ENCODE measurements around the gene HOXB8.

Gene HOXB8

DNA sequence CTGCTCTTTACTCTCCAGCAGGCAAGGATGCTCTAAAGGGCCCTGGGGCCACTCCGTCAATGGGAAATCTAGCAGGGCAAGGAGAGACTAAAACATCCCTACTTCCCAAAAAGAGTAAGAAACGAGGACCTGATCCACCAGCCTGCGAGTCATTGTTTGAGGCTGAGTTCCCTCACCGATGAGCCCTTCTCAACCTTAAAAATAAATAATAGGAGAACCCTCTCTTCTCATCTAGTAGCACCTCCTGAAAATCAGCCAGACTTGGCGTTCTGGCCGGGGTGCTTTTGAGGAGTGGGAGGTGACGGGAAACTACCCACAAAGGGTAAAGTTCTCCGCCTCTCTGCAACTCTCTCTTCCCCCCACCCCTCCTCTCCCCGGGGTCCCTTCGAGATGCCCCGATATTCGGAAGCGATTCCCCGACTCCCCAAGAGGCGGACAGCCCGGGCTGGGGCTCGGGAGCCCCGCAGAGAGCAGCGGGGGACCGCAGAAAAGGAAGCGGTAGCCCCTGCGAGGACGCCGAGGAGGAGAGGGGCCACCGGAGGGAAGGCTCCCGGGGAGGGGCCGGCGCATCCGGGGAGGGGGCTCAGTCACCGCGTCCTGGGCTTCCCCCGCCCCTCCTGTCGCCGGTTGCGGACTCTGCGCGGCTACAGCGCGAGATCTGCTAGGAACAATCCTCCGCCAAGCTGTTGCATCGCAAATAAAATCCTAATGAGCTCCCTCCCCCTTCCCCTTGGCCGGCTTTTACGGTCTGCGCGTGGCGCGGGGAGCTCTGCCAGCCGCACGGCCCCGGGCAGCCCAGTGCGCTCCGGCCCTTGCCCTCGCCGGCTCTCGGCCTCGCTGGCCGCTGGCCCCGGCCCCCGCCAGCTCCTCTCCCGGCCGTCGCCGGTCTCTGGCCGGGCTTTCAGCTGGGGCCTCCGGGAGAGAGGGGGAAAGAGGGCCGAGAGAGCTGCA, 9.7 kb upstream of the HOXB8 start:
- DNase-seq (ENCODE audit: low spot score): no peak

DNA sequence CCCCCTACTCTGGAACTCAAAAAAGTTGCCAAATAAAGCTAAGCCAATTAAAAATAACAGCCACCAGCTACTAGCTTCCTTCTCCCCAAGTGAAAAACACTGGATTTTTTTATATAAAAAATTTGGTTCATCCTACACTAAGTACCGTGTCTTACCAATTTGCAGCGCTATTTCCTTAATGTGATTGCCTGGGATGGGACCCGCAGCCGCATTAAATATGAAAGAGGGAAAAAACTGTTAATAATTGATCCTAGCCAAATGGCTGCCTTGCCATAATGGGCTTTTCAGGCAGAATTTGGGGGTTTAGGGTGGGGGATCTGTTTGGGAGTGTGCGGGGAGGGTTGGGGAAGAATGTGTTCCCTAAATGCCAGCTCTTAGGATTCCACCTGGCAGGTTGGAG, 9.0 kb upstream of the HOXB8 start:
- DNase-seq (ENCODE audit: low spot score): no peak

DNA sequence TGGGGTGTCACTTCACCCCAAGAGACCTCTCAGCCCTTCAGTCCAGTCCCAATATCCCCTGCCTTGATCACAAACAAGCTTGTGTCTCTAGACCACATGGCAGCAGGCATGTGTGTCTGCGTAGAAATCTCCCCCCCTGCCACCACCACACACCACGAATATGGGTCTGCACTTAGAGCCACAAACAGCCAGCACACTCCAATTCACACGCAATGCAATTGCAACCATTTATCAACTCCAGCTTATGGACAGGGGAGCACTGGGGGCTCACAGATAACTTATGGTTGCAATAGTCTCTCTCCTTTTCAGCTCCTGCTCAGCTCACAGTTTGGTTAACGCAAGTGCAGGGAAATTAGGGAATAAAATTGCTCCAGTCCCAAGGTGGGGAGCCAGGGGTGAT, 8.5 kb upstream of the HOXB8 start:
- no peak for DNase-seq (ENCODE audit: low spot score)

DNA sequence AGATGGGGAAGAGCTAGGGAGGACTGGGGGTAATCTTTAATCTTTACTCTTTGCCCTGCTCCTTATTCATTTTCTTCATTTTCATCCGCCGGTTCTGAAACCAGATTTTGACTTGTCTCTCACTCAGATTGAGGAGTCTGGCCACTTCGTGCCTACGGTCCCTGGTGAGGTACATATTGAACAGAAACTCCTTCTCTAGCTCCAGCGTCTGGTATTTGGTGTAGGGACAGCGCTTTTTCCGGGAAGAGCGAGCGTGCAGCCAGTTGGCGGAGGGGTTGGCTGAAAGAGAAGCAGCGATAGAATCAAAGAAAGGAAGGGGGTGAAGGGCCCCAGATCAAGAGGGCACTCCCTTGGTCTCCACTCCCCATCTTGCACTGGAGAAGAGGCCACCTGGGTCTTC, 7.8 kb upstream of the HOXB8 start:
- DNase-seq (ENCODE audit: low spot score): no peak

DNA sequence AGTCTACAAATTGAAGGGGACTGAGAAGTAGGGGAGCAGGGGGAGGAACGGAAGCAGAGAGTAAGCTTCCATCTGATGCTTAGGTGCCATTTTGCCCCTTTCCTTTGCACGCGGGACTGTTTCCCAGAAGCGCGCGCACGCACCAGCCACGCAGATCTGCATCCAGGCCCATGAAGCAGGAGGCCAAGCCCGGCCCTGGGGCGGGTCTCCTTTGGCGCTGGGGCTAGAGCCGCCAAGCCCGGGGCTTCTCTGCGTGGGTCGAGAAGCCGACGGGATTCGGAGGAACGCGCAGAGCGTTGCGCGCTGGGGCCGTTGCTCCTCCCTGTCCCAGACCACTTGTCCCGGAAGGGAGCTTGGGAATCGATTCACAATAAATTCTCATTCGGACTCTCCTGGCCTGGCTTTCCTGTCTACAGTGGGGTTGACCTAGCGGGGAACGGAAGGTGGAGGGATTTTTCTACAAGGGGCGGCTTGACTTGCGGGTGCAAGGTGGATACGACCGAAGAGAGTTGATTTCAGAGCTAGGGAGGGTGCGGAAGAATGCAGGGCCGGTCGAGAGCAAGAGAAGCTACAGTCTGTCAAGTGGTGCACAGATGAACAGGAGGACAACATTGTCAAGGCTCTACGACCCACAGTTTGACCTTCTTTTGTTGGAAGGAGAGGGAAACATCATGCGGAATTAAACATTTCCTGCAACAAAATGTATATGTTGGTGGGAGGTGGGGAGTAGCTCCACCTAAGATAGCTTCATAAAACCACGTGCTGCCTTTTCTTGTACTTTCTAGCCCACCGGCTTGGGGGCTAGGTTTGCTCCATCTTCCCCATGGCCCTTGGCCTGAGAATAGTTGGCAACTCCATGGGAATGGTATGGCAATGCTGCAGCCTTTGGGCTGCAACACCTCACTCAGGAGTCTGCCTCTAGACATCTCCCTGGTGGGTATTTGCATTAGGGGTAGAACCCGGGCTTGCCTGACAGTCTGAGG, 6.6 kb upstream of the HOXB8 start:
- DNase-seq (ENCODE audit: low spot score): no peak

DNA sequence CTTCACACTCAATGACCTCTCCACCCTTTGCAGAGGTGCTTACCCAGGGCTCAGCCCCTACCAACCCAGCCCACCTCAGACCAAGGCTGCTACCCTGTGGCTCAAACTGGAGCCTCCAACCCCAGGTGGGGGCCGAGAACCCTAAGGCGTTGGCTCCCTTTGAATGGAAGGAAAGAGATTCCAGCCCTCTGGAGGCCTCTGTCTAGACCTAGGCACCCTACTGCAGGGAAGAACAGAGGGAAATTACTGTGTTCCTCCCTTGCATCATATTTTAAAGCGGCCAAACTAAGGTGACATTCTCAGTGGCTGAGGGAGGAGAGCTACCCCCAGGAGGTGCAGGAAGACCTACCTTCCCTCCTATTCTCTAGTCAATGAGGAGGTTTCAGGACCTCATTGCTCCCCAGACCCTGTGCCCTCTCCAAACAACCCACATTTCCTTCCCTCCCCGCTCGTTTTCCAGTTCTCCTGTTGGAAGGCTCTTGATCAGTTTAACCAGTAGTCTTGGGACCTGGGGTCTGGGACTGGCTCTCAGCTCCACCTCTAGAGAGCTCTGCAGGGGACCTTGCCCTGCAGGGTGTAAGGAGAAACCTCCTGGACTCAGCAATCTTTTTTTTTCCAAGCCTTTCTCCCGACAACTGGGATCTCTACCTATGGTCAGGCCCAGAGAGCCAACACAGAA, 5.5 kb upstream of the HOXB8 start:
- no peak for DNase-seq (ENCODE audit: low spot score)

DNA sequence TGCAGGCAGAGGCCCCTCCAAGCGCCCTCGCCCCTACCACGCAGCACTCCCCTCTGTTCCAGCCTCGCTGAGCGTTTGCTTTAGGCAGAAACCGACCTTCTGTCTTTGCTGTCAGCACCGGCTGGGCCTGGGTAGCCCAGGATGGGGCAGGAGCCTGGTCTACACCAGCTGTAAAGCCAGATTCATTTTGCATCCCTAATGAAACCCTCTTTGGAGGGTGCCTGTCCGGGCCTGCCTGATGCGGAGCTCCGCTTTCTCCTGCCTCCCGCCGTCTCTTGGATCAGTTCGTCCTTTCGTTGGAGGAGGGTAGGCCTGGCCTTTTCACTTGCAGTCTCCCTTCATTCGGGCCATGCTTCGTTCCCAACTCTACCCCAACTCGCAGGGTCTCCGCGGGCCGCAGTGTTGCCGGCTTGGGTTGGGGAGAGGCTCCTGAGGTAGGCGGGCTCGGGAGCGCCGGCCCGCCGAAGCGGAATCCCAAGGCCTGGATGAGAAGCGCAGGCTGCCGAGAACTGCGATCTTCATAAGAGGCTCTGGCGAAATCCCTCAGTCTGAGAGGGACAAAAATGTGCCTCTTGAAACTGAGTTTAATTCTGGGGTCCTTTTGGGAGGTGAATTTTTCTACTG, 4.8 kb upstream of the HOXB8 start:
- DNase-seq (ENCODE audit: low spot score): no peak

DNA sequence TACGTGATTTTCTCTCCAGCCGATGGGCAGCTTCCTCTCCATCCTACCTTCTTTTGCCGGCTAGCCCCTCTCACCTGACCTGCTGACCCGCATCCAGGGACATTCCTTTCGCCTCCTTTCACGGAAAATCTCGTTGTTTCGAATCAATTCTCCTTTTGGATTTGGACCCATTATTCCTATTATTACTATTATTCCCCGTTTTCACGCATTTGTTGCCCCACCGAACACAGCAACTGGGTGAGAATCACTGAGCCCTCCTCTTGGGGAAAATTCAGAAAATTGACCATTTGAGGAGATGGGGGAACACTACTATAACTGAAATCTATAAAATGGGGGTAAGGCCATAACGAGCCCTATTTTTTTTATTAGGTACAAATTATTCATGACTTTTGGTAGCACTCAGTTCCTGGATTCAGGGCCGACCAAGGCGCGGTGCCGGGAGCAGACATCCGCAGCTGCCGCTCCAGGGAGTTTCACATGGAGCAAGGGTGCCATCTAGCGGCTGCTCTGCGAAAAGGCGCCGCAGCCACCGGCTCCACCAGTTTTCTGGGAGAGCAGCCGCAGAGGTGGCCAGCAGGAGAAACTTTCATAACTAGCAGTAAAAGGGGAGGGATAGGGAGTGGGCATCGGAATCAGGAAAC, 3.3 kb upstream of the HOXB8 start:
- DNase-seq (ENCODE audit: low spot score): peak; percentile 88

DNA sequence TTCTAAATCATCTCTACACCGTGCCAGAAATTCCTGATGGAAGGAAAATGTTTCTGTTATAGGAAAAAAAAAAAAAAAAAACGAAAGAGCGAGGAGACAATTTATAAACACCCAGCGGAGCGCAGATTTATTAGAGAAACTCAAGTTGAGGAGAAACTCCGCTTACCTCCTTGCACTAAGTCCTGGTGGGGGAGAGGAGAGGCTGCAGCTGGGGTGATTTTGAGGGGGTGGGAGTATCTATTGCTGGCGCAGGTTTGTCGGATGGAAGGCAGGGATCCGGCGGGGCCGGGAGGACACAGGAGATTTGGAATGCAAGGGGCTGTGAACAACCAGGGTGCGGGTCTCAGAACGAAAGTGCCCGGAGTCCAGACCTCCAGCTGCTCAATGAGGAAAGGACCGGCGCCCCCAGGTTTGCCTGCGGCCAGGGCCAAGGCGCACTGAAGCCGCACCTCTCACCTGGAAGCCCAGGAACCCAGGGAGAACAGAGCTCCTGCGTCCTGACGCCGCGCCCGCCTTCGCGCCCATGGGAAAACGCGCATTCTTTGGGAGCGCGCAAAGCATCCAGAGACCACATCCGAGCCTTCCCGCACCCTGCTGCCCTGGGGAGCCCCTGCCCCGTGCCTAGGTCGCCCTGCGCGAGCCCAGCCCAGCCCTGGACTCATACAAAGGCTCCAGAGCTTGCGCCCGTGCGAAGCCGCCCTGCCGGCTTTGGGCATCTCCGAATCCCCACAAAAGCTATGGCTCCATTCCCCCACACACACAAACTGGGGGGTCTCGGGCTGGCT, 2.6 kb upstream of the HOXB8 start:
- no peak for DNase-seq (ENCODE audit: low spot score)

DNA sequence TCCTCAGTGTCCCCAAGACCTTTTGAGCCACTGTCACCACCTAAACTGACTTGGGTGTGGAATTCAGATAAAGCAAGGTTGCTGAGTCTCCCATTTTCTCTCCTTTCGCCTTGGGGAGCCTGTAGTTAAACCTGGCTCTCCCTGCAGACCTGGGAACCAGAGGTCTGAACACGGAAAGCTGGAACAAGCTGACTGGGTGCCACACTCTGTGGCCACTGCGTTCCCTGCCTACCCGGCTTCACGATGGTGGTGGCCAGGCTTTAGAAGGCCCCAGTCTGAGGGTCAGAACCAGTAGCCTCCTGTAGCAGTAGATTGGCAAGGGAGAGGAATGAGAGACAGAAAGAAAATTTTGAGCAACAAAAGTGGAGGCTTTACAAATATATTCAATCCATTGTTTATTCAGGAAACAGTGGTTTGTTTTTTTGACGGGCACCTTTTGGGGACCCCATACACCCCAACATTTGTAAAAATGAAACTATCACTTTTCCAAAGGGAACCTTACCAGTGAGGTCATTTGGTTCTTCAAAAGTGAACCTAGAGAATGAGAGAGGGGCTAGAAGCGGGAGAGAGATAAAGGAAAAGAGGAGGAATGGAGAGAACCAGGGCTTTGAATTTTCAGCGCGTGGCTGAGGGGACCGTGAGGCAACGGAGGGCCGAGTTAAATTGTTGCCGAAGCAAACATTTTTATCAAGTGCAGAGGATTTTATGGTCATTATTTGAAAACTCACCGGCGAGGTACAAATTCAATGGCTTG, 1.8 kb upstream of the HOXB8 start:
- no peak for DNase-seq (ENCODE audit: low spot score)

DNA sequence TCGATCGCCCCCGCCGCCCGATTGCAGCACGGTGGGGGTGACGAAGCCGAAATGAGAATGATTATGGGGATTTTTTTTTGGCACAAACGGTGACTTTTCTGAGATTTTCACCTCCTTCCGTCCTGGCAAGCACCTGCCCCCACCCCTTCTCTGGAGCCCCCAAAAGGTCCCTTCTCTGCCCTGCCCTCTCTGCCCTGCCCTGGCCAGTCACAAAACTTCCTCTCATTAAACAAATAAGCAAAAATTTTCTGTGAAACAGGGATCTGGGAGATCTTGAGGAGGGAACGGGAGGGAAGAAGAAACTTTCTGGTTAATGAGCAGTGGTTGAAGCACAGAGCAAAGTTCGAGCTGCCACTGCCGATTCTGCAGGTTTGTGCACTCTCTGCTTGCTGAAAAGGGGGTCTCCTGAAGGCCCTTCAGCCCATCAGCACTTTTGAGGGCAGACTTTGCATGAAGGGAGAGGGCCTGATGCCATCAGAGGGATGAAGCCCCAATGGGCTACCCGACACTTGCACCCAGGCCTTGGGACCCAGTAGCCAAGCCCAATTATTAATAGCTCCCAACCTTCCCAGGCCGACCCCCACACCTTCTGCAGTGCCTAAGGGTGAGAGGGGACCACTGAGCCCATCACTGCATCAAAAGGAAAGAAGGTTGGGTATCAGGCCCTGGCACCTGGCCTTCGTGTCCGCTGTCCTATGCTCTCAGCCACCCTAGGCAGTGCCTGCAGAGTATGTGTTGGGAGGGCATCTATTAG, 1.0 kb upstream of the HOXB8 start:
- no peak for DNase-seq (ENCODE audit: low spot score)

DNA sequence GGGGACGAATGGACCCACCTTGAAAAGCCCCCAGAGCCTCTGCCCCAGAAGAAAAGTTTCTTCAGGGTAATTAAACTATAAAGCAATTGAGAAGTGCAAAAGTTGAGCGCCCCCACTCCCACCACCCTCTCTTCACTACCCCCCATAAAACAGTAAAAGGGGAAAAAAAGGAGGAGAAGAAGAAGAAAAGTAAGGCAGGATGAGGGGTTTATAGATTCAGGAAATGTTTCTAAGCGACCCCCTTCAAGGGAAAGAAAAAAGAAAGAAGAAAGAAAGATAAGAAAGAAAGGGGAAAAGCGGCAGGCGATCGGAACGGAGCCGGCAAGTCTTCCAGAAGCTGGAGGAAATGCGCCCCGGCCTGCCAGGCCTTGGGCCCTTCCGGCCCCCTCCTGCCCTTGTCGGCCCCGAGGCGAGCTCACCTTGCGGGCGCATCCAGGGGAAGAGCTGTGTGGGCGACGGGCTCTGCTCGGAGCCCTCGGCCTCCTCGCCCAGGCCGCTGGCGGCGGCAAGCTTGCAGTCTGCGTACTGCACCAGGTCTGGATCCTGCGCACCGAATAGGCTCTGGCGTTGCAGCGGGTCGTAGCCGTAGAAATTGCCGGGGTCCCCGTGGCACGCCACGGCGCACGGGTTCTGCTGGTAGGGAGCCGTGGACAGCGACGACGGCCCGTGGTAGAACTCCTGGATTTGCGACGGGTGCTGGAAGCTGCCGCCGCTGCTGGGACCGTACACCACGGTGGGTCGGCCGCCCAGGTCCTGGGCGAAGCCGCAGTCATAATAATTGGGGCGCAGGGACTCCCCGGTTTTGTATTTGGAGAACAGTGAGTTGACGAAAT, 1.0 kb downstream of the HOXB8 start:
- DNase-seq (ENCODE audit: low spot score): no peak

DNA sequence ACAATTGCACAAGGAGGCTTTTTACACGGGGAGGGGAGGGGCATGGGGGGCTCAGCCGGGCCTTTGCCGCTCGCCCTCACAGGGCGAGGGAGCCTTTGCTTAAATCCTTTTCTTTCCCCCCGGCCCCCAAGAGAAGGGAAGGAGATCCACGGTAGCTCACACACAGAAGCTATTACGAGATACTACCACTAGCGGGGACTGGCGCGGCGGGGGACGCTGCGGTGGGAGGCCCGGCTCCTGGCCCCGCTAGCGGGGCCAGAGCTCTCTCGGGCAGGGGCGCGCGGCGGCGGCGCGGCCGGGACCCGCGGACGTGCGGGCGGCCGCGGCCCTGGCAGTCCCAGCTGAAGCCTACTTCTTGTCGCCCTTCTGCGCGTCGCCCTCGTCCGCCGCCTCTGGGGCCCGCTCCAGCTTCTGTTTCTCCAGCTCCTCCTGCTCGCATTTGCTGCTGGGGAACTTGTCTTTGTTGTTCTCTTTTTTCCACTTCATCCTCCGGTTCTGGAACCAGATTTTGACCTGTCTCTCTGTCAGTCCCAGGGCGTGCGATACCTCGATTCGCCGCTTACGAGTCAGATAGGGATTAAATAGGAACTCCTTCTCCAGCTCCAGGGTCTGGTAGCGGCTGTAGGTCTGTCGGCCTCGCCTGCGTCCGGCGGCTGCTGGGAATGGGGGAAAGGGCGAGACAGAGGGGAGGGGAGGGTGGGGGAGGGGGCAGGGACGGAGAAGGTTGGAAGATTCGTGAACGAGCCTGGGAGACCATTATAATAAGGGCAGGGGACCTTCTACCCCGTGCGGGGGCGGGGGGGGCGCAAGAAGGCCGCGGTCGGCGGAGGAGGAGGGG, 2.0 kb downstream of the HOXB8 start:
- peak; percentile 70 for DNase-seq (ENCODE audit: low spot score)

DNA sequence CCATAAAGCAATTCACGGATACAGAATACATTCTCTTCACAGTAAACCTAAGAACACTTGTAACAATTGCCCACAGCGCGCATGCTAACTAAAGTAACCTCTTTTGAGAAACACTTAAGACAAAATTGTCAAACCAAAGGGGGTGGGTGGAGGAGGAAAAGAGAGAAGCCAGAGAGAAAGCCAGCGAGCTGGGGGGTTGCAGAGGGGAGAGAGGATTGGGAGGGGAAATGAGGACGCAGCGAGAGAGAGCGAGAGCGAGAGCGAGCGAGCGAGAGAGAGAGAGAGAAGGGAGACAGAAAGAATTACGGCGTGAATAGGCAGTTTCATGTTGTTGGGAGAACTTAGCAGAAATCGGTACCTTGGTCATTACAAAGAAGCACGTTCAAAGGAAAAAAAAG, 2.6 kb downstream of the HOXB8 start:
- DNase-seq (ENCODE audit: low spot score): no peak

DNA sequence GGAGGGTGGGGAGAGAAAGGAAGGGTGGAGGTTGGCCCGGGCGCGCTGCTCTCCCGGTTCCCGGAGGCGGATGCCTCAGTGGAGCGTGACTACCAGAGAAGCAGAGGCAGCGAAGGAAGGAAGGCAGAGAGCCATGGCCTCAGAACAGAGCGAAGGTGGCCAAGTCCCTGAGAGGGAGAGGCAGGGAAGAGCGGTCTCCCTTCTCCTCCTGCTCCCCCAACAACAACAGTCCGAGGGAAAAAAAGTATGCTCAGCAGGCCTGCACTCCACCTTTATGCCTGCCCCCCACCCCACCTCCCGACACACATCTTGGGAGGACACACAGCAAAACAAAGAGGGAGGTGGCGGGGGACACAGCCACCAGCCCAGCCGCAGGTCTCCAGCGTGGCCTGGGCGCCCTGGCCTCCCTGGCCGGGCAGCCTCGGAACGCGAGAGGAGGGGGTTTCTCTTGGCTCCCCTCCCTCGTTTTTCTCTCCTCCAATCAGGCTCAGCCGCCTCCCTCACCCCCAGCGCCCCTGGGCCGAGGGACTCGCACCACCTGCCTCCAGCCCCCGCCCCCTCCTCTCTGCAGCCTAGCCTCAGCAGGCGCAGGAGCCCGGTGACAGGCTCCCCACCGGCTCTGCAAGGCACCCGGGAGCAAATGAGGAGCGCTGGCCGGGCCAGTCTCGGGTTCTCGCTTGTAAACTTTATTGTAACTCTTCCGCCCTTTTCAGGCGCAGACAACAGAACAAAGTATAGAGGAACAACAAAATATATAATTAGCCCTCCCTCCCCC, 3.2 kb downstream of the HOXB8 start:
- no peak for DNase-seq (ENCODE audit: low spot score)

DNA sequence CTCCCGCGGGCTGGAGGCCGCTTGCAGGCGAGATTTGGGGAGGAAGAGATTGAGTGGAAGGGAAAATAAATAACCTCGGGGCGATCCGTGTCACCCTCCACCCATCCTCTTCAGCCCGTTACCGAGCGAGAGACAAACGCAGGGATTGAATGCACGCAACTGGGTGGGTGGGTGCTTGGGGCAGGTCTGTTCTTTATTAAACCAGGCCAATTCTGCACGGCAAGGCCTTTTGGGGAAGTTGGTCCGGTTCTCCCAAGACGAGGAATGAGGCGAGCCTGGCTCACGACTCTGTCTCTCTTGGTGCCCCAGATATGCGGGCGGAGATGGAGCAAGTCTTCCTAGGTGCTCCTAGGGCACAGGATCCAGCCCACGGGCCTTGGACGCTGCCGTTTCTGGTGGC, 3.9 kb downstream of the HOXB8 start:
- peak; percentile 48 for DNase-seq (ENCODE audit: low spot score)
